ENCODE measurements around the gene SLC25A31.
A peak's percentile ranks its signal among the peaks of the same experiment; 100 is the strongest.

The SLC25A31 gene

DNA sequence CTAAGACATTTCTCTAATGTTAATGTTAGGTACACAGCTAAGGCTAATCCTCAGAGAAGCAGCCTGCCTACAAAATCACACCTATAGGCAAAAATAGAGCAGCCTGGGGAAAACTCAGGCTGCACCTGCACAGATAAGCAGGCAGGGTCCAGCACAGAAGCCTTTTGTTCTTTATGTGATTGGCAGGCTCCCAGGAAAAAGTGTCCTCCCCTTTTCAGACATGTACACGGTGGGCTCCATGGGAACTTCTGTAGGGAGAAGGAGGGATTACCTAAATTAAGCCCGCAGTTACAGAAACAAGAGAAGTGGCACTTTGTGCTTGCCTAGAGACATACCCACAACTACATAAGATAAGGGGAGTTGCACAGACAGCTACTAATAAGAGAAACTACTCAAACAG is 47.9 kb downstream of the SLC25A31 start:
- DNase-seq, result no peak

DNA sequence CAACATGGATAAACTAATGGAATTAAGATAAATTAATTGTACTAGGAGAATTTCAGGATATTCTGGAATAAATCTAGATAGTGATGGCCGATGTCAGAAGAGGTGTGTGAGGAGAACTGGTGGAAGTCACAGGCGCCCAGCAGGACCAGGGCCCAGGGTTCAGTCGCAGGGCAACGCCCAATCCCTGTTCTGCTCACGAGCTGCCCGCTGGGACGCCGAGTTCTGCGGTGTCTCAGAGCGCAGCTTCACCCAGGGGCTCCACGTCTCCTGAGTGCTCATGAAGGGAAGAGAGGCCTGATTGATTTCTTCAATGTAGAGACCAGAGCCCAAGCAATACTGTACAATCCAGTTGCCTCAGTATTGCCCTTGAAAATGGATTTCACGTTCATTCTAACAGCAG is 50.4 kb downstream of the SLC25A31 start:
- DNase-seq, result no peak

GRCh38 chr4:127781300-127782024 is 51.3 kb downstream of the SLC25A31 start:
- no peak for DNase-seq

DNA sequence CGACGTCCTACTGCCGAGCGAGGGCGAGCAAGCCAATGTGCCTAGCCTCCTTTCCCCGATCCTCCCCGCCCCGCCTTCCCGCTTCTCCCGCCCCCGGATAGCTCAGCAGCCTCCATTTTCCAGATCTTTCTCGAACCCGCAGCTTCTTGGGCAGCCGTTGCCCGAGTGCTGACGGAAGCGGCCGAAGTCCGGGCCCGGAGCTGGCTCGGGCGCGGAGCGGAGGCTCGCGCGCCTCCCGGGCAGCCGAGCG is 51.8 kb downstream of the SLC25A31 start:
- peak; percentile 80 for DNase-seq

DNA sequence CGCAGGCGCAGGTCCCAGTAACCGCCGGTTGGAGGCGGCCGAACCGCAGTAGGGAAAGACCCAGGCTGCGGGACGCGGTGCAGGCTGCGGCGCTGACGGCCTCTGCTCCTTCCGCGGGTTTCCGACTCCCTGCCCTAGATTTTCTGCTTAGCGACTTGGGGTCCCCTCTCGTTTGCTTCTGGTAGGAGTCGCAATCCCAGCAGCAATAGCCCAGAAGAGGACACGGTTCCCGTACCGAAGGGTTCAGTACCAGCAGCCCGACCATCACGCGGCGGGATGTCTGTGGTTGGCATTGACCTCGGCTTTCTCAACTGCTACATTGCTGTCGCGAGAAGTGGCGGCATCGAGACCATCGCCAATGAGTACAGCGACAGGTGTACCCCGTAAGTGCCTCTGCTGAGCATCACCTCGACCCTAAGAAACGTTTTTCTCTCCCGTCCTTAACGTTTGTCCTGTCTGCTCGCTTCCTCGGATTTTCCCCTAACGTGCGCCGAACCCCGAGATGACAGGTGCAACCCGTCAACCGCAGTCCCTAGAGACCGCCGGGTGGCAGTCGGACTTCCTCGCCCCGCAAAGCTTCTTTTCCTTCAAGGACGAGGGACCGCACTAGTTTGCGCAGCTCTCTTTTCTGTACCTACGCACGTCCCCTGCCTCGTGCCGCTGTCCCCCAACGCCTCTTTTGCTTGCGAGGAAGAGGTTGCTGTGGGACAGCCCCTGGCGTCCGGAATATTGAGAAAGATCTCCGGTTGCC is 52.2 kb downstream of the SLC25A31 start, which contains the start of gene HSPA4L:
Gene HSPA4L (plus strand): TSS at position 48 of the 751 bp plus-strand sequence. CDS start 229 bp downstream, at position 277.
- peak; percentile 26 for DNase-seq

DNA sequence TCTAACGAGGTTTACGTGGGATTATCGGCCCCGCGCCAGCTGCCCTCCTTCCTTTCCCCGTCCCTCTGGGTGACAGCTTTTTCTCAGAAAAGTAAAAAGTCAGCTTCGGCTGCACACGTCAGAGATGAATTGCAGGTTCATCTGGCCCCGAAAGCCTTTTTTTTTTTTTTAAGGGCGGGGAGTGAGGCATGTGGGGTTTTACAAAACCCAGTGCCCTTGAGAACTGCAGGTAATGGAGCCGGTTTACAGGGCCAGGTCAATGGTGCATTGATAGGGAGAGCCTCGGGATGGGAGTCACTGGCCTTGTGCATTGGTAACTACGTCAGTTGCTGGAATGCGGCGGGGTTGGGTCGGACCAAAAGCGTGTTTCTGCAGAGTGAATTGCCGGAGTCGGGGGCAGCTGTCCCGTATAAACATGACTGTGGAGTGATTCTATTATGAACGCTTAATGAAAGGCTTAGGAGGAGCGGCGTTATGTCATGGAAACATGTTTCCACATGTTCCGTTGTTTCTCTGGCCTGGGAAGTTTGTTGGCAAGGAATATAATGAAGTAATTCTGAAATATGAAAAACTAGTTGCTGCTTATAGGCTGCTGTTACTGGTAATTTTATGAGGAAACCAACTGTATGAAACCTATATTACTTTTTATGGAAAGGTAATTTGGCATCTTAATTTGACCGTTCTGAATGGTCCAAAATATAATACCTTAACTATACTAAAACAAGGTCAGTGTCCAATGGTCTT is 53.0 kb downstream of the SLC25A31 start:
- no peak for DNase-seq

- no peak for DNase-seq
These were observed 54.0 kb downstream of the SLC25A31 start for GRCh38 chr4:127783955-127784770.

GRCh38 chr4:127788517-127788916 is 58.3 kb downstream of the SLC25A31 start:
- no peak for DNase-seq

- no peak for DNase-seq
These were observed 61.2 kb downstream of the SLC25A31 start for GRCh38 chr4:127791391-127791790.

- DNase-seq, result no peak
These were observed 63.3 kb downstream of the SLC25A31 start for GRCh38 chr4:127793528-127793927.

- no peak for DNase-seq
These were observed 69.5 kb downstream of the SLC25A31 start for GRCh38 chr4:127799711-127800110.

DNA sequence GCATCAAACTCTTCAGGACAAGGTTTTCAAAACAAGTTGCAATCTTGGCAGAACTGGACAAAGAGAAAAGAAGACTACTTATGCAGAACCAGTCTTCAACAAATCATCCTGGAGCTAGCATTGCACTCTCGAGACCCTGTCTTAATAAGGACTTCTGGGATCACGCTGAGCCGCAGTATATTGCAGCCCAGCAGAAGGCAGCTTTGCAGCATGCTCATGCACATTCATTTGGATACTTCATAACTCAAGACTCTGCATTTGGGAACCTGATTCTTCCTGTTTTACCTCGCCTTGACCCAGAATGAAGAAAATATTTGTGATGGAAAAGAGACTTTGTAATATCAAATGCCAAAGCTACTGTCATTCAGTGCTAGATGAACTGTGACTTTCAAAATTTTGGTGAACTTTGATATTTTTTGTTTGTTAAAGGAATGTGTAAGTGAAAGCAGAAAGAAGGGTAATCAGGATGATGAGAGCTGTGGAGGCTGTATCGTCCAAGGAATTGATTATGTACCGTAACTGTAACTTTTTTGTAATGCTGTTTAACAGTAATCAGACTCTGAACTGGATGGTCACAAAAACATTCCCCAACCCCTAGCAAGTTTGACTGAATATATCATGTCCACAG is 79.1 kb downstream of the SLC25A31 start:
- no peak for DNase-seq

DNA sequence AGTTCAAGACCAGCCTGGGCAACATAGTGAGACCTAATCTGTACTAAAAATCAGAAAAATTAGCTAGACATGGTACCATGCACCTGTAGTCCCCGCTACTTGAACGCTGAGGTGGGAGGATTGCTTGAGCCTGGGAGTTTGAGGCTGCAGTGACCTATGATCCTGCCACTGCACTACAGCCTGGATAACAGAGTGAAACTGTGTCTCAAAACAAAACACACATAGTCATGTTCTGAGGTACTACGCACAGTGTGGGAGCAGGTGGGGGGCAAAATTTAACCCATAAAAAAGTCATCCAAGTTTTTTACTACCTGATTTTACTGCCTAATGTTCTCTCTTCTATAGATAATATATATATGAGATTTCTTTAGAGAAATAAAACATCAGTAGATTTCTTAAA is 80.4 kb downstream of the SLC25A31 start:
- DNase-seq, result no peak

GRCh38 chr4:127822430-127822829 is 92.2 kb downstream of the SLC25A31 start:
- no peak for DNase-seq
